K562 (cell line): ENCODE measurements around the gene ZNRF2. TPM values are rescaled to one million over a fixed set of nuclear protein-coding genes. Genes with fewer than 3 reads are reported as not detected.

Experiments used
- ATAC-seq: fragments of 200-7000 bp; cut with Tn5 transposase; 3 replicates; pipeline ENCODE4 v1.9.1; 2020; ENCODE audit warnings: moderate library complexity
- BruUV-seq: library from RNA; stranded (reverse); fragments of 400-500 nt; replicated peaks from 2 replicates; lab custom pipeline; 2021; lab: Mats Ljungman, UMichigan
- CTCF ChIA-PET: fragments of 300-600 bp; formaldehyde crosslinking; extraction: SDS; loops from one replicate; lab custom pipeline; 2021; ENCODE audit warnings: low intra/inter-chr PET ratio; lab: Yijun Ruan, JAX
- POLR2A ChIA-PET: fragments of 300-600, 350-650 bp; sonication (Branson Sonifier 250); formaldehyde crosslinking; extraction: SDS; loops from one replicate; lab custom pipeline; 2021; ENCODE audit warnings: antibody characterized with exemption, inconsistent platforms; lab: Yijun Ruan, JAX
- DNase-seq, 4 experiments: peaks; one replicate each; pipeline versions ENCODE4 v3.0.0 to v3.0.0-alpha.2; 2011 to 2018; ENCODE audit warnings: low spot score in 3 of 4, mixed read lengths in 3 of 4; ENCODE audit errors: extremely low read depth in 1 of 4
- FAIRE-seq: peaks from 2 replicates; lab custom pipeline; 2011; peaks lifted over from hg19 to GRCh38; lab: Jason Lieb, UNC
- H2AFZ ChIP-seq: 2 replicates; pipeline ENCODE4 v1.6.0; 2011; ENCODE audit warnings: low read depth, low read length, control low read depth, inconsistent platforms
- H3K27ac ChIP-seq: fragments of 200-600 bp; 3 replicates; pipeline ENCODE4 v1.8.0; 2011; ENCODE audit warnings: low read depth, mild to moderate bottlenecking, control low read depth, inconsistent platforms, low read length, moderate library complexity, mixed read lengths; ENCODE audit errors: extremely low read depth
- H3K27me3 ChIP-seq, 2 experiments: fragments of 300-600 bp in 1 of 2; 2 replicates in 1 of 2; 3 replicates in 1 of 2; pipeline versions ENCODE4 v1.6.0 to v1.8.0; 2011; ENCODE audit warnings: inconsistent platforms in 2 of 2, low read length in 2 of 2, mild to moderate bottlenecking in 1 of 2, mixed read lengths in 1 of 2, moderate library complexity in 1 of 2; ENCODE audit not compliant: control insufficient read depth in 2 of 2, insufficient read depth in 2 of 2
- H3K36me3 ChIP-seq: fragments of 300-600 bp; 3 replicates; pipeline ENCODE4 v1.8.0; 2011; ENCODE audit warnings: mild to moderate bottlenecking, low read length, inconsistent platforms; ENCODE audit not compliant: control insufficient read depth, insufficient read depth
- H3K4me1 ChIP-seq, 2 experiments: fragments of 200-600 bp in 1 of 2; replicated peaks in 1 of 2; 2 replicates in 1 of 2; 3 replicates in 1 of 2; pipeline versions ENCODE4 v1.5.1 to v1.8.0; 2011; ENCODE audit warnings: inconsistent platforms in 2 of 2, low read length in 2 of 2, mild to moderate bottlenecking in 1 of 2, mixed read lengths in 1 of 2, moderate library complexity in 1 of 2; ENCODE audit not compliant: control insufficient read depth in 2 of 2, insufficient read depth in 2 of 2
- H3K4me2 ChIP-seq: 2 replicates; pipeline ENCODE4 v1.6.1; 2011; ENCODE audit warnings: low read length, control low read depth, inconsistent platforms, mixed read lengths; ENCODE audit not compliant: insufficient read depth
- H3K4me3 ChIP-seq: fragments of 200-600 bp; sonication (generic), shearing (Covaris generic); 2 replicates; pipeline ENCODE4 v1.5.1; 2016; ENCODE audit warnings: control low read depth, inconsistent platforms
- H3K79me2 ChIP-seq: fragments of 200-600 bp; 3 replicates; pipeline ENCODE4 v1.8.0; 2011; ENCODE audit warnings: low read length, inconsistent platforms; ENCODE audit not compliant: control insufficient read depth, insufficient read depth
- H3K9ac ChIP-seq, 2 experiments: 2 replicates each; pipeline versions ENCODE4 v1.6.0 to v1.6.1; 2011; ENCODE audit warnings: low read depth in 2 of 2, low read length in 2 of 2, control low read depth in 1 of 2, inconsistent platforms in 1 of 2, mild to moderate bottlenecking in 1 of 2, mixed read lengths in 1 of 2; ENCODE audit not compliant: insufficient read depth in 1 of 2
- H3K9me1 ChIP-seq: one replicate; pipeline ENCODE4 v1.6.0; 2011; ENCODE audit warnings: inconsistent platforms, mild to moderate bottlenecking, low read length, moderate library complexity; ENCODE audit not compliant: control insufficient read depth, insufficient read depth
- H3K9me3 ChIP-seq: replicated peaks from 2 replicates; pipeline ENCODE4 v1.5.1; 2011; ENCODE audit warnings: low read depth, low read length, inconsistent platforms; ENCODE audit not compliant: control insufficient read depth, insufficient read depth
- H4K20me1 ChIP-seq: replicated peaks from 2 replicates; pipeline ENCODE4 v1.6.1; 2011; ENCODE audit warnings: low read length, inconsistent platforms, mixed read lengths; ENCODE audit not compliant: control insufficient read depth, insufficient read depth
- DMBX1 ChIP-seq: fragments of 250-450 bp; sonication (Bioruptor Pico); IDR thresholded peaks from 2 replicates; pipeline ENCODE4 v1.8.0; 2022; ENCODE audit warnings: inconsistent platforms, mild to moderate bottlenecking, moderate library complexity, borderline replicate concordance
- EP300 ChIP-seq: IDR thresholded peaks from 2 replicates; pipeline ENCODE4 v1.6.1; 2012; ENCODE audit warnings: low read length, improper control_type of control experiment
- ERF ChIP-seq: fragments of 450-650 bp; formaldehyde crosslinking; IDR thresholded peaks from 2 replicates; pipeline ENCODE4 v1.4.0; 2020; ENCODE audit warnings: mild to moderate bottlenecking, mixed read lengths
- RBBP5 ChIP-seq: fragments of 200-600 bp; sonication (generic); IDR thresholded peaks from 2 replicates; pipeline ENCODE4 v1.6.1; 2012; ENCODE audit warnings: borderline replicate concordance, mild to moderate bottlenecking, low read length, control low read depth, inconsistent platforms; ENCODE audit not compliant: insufficient read depth, poor library complexity, severe bottlenecking
- SOX6 ChIP-seq: fragments of 450-650 bp; IDR thresholded peaks from 2 replicates; pipeline ENCODE4 v1.6.1; 2014; ENCODE audit warnings: mild to moderate bottlenecking
- TEAD1 ChIP-seq, 2 experiments: fragments of 450-650 bp in 1 of 2; sonication (generic) in 1 of 2; formaldehyde crosslinking; IDR thresholded peaks; 2 replicates each; pipeline versions ENCODE4 v1.4.0 to v1.8.0; 2020 to 2022; ENCODE audit warnings: mild to moderate bottlenecking in 2 of 2, missing genetic modification reagents in 1 of 2
- WGBS: fragments of 100-300 bp; shearing (Covaris generic); methylation state at CpG from one replicate; pipeline ENCODE4 v1.1.6; 2016; ENCODE audit warnings: low coverage, mixed read lengths; ENCODE audit not compliant: insufficient coverage; ENCODE audit errors: missing lambda C conversion rate; 5-methylcytosine and 5-hydroxymethylcytosine counted together
- in situ Hi-C: fragments of 300-500 bp; cut with MboI; formaldehyde crosslinking; loops from 4 replicates; pipeline ENCODE4 v1.15.0; 2018; ENCODE audit warnings: inconsistent platforms, mixed read lengths
- intact Hi-C: fragments of 100-400 bp; cut with micrococcal nuclease; formaldehyde crosslinking; loops from 2 replicates; pipeline ENCODE4 v1.14.2; 2022
- polyA plus RNA-seq, 8 experiments: library from polyadenylated mRNA; depleted of rRNA in 4 of 8; stranded (reverse) in 5 of 8; unstranded in 3 of 8; fragments of >200 nt; fragmentation: Nextera tagmentation in 2 of 8; fragmentation: Illumina TruSeq in 1 of 8; extraction: Ambion mirVana in 2 of 8; extraction: Trizol in 1 of 8; gene quantifications; 2 replicates each; pipeline versions ENCODE4 v1.2.1 to v1.2.3, GENCODE V29; 2011 to 2014; ENCODE audit warnings: inconsistent platforms in 1 of 8, missing spikeins in 1 of 8
- total RNA-seq, 7 experiments: library from RNA; depleted of rRNA in 6 of 7; stranded (reverse); fragments of >200 nt in 6 of 7; fragmentation: Illumina TruSeq in 2 of 7; extraction: Trizol in 2 of 7; gene quantifications; 2 replicates each; pipeline versions ENCODE4 v1.2.1 to v1.2.3, GENCODE V29; 2011 to 2021; ENCODE audit warnings: low replicate concordance in 1 of 7

Gene ZNRF2
- total and polyA plus RNA-seq, 9 of the 15 experiments (the other 6 are each of a cell fraction or from before 2014, with no cell fraction given): 1.1 to 13.9 (median 5.5) TPM

DNA sequence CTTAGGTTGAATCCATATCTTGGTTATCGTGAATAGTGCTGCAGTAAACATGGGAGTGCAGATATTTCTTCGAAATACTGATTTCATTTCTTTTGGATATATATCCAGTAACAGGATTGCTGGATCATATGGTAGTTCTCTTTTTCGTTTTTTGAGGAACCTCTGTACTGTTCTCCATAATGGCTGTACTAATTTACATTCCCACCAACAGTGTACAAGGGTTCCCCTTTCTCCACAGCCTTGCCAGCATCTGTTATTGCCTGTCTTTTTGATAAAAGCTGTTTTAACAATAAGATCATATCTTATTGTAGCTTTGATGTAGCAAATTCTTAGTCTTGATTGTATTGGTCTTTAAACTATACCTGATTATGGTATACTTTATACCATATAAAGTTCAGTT is 45.3 kb downstream of the ZNRF2 start:
- no peak for FAIRE-seq
- no TSS peak for BruUV-seq

GRCh38 chr7:30330134-30331111 is 46.0 kb downstream of the ZNRF2 start:
- ChIA-PET POLR2A (interaction anchor here (1.0 to 1.6 kb wide), 3 partner anchors 9 to 19 kb away, joined by 3 to 6 read pairs (median 4); no protein-coding TSS in a partner anchor), CTCF (interaction anchor here (0.7 kb wide), 1 partner anchor 179 kb away, joined by 3 read pairs; no protein-coding TSS in a partner anchor)
- no peaks in the 10 kb centered on the region for H3K9me1 ChIP-seq
- DNase-seq: peak in 1 of 4 experiments; percentile 34
- intact Hi-C loops (no loop called here), in situ Hi-C loops (no loop called here)
- H3K79me2 ChIP-seq: peaks cover 40% of the 10 kb centered on the region; the same call in 2 of the 3 replicates
- H3K9me3 ChIP-seq: no peaks in the 10 kb centered on the region
- no peak overlapping the region for H3K9ac ChIP-seq
- peak; percentile 73 for ATAC-seq
- no peak overlapping the region for H3K27ac ChIP-seq
- FAIRE-seq: peak; percentile 56
- no peaks in the 10 kb centered on the region for H4K20me1 ChIP-seq
- H3K27me3 ChIP-seq: no peaks in the 10 kb centered on the region
- H3K4me2 ChIP-seq: no peak overlapping the region
- peaks cover 0 to 23% of the 10 kb centered on the region in 2 experiments; a peak in 3 of 5 replicates for H3K4me1 ChIP-seq
- WGBS: 15% methylated on average over 3 of the region's 3 CpGs
- H3K4me3 ChIP-seq: no peak overlapping the region
- no TSS peak for BruUV-seq
- no peak overlapping the region for H2AFZ ChIP-seq
- no peaks in the 10 kb centered on the region for H3K36me3 ChIP-seq
- TF ChIP-seq RBBP5: no peak
- TF ChIP-seq EP300: peak; percentile 13; the same call in 1 of the 2 replicates
- no peak for TF ChIP-seq TEAD1 (CRISPR knock-in tag; IDR thresholded peaks at IDR 0.05)

More for the DNA sequence above, 45.3 kb downstream of the ZNRF2 start:
- peaks cover 34% of the 10 kb centered on the region; the same call in 2 of the 3 replicates for H3K79me2 ChIP-seq
- no peaks in the 10 kb centered on the region for H3K27me3 ChIP-seq
- ATAC-seq (no peak), DNase-seq (no peak)
- H3K36me3 ChIP-seq: no peaks in the 10 kb centered on the region
- no peak overlapping the region for H3K4me2 ChIP-seq
- in situ Hi-C loops: no loop called here
- POLR2A ChIA-PET: interaction anchor here (1.0 to 1.6 kb wide), 2 partner anchors 10 to 12 kb away, joined by 3 to 6 read pairs; no protein-coding TSS in a partner anchor
- H3K9ac ChIP-seq: no peak overlapping the region
- no peaks in the 10 kb centered on the region for H4K20me1 ChIP-seq
- no peak for TF ChIP-seq DMBX1 (CRISPR knock-in tag)
- no peak for TF ChIP-seq ERF (CRISPR knock-in tag)
- peak; percentile 10; the same call in 1 of the 2 replicates for TF ChIP-seq SOX6
- TF ChIP-seq, all 486 proteins: peak for 1
- no peak overlapping the region for H2AFZ ChIP-seq
- intact Hi-C loops: no loop called here
- WGBS: 52% methylated on average over 3 of the region's 3 CpGs
- H3K4me3 ChIP-seq: no peak overlapping the region
- no peaks in the 10 kb centered on the region for H3K9me3 ChIP-seq
- no peaks in the 10 kb centered on the region for H3K9me1 ChIP-seq
- no peak overlapping the region for H3K27ac ChIP-seq
- peaks cover 0 to 23% of the 10 kb centered on the region in 2 experiments; a peak in 3 of 5 replicates for H3K4me1 ChIP-seq
- CTCF ChIA-PET: interaction anchor here (0.7 kb wide), 1 partner anchor 179 kb away, joined by 3 read pairs; no protein-coding TSS in a partner anchor
